ENCODE data around the gene STK24. TPM values are rescaled to one million over a fixed set of nuclear protein-coding genes. Genes with fewer than 3 reads are reported as not detected.

Gene STK24
- total RNA-seq, 1 donor from 2014 or later = 168 TPM

GRCh38 chr13:98484289-98485219 lies 92.4 kb downstream of the STK24 start:
- H3K4me3 ChIP-seq (ENCODE audit: low read depth, low read length) = peak overlapping the region; percentile 24
- H3K27me3 ChIP-seq (ENCODE audit: control insufficient read depth, insufficient read depth, low read length) = no peaks in the 10 kb centered on the region
- DNase-seq (ENCODE audit: low read depth) (peak; percentile 99), FAIRE-seq (peak; percentile 99)
- peaks cover 13% of the 10 kb centered on the region for H3K36me3 ChIP-seq (ENCODE audit: control insufficient read depth, insufficient read depth, low read length)
- TF ChIP-seq, protein P1, sequence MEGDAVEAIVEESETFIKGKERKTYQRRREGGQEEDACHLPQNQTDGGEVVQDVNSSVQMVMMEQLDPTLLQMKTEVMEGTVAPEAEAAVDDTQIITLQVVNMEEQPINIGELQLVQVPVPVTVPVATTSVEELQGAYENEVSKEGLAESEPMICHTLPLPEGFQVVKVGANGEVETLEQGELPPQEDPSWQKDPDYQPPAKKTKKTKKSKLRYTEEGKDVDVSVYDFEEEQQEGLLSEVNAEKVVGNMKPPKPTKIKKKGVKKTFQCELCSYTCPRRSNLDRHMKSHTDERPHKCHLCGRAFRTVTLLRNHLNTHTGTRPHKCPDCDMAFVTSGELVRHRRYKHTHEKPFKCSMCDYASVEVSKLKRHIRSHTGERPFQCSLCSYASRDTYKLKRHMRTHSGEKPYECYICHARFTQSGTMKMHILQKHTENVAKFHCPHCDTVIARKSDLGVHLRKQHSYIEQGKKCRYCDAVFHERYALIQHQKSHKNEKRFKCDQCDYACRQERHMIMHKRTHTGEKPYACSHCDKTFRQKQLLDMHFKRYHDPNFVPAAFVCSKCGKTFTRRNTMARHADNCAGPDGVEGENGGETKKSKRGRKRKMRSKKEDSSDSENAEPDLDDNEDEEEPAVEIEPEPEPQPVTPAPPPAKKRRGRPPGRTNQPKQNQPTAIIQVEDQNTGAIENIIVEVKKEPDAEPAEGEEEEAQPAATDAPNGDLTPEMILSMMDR (IDR thresholded peaks at IDR 0.05; ENCODE audit: insufficient read depth, low read length, severe bottlenecking) = peak; percentile 19

GRCh38 chr13:98483601-98484288 lies 93.2 kb downstream of the STK24 start:
- no peak for DNase-seq (ENCODE audit: low read depth)
- TF ChIP-seq, protein P1 (IDR thresholded peaks at IDR 0.05; ENCODE audit: insufficient read depth, low read length, severe bottlenecking) = no peak
- H3K4me3 ChIP-seq (ENCODE audit: low read depth, low read length) = no peak overlapping the region
- H3K36me3 ChIP-seq (ENCODE audit: control insufficient read depth, insufficient read depth, low read length) = peaks cover 8% of the 10 kb centered on the region
- no peak for FAIRE-seq
- no peaks in the 10 kb centered on the region for H3K27me3 ChIP-seq (ENCODE audit: control insufficient read depth, insufficient read depth, low read length)

DNA sequence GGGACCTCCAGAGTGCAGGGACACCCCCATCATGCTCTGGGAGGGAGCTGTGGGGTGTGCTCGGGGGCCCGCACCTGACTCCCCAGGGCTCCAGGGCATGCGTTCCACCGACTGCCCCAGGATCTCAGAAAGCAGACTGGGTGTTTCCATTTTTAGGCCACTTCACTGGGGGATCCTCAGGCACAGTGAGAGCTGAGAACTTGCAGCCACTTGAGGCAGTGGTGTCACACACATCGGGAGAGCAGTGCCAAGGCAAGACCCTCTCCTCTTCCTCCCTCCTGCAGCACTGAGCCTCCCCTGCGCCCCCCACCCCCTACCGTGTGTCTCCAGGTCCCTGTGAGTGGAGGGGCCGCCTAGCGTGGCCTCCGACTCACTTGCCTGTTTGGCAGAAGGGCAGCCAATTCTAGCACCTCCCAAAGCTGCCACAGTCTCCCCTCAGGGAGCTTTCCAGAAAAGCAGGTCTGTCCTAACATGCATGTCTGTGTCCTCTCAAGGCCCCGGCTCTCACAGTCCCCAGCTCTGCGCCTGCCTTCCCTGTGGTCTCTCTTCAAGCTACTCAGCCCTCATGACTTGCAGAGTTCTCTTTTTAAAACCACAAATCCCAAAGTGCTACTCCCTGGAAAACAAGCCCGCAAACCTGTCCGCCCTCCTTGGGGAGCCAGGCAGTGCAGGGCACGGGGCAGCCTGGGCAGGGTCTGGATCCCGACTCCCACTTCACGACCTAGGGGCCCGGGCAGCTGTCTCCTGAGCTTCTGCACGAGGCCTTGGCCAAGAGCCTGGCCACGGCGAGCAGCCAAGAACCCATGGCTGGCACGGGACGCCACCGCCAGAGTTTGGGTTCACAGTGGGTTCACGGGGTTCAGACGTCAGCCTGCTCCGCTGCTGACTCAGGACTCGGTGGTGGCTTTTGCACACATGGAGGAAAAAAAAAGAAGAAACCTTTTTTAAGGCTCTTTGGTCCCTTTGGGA lies 94.1 kb downstream of the STK24 start:
- H3K4me3 ChIP-seq (ENCODE audit: low read depth, low read length) = no peak overlapping the region
- FAIRE-seq (no peak), DNase-seq (ENCODE audit: low read depth) (peak; percentile 44)
- no peaks in the 10 kb centered on the region for H3K27me3 ChIP-seq (ENCODE audit: control insufficient read depth, insufficient read depth, low read length)
- peaks cover 8% of the 10 kb centered on the region for H3K36me3 ChIP-seq (ENCODE audit: control insufficient read depth, insufficient read depth, low read length)
- TF ChIP-seq, protein P1 (IDR thresholded peaks at IDR 0.05; ENCODE audit: insufficient read depth, low read length, severe bottlenecking) = peak; percentile 18

DNA sequence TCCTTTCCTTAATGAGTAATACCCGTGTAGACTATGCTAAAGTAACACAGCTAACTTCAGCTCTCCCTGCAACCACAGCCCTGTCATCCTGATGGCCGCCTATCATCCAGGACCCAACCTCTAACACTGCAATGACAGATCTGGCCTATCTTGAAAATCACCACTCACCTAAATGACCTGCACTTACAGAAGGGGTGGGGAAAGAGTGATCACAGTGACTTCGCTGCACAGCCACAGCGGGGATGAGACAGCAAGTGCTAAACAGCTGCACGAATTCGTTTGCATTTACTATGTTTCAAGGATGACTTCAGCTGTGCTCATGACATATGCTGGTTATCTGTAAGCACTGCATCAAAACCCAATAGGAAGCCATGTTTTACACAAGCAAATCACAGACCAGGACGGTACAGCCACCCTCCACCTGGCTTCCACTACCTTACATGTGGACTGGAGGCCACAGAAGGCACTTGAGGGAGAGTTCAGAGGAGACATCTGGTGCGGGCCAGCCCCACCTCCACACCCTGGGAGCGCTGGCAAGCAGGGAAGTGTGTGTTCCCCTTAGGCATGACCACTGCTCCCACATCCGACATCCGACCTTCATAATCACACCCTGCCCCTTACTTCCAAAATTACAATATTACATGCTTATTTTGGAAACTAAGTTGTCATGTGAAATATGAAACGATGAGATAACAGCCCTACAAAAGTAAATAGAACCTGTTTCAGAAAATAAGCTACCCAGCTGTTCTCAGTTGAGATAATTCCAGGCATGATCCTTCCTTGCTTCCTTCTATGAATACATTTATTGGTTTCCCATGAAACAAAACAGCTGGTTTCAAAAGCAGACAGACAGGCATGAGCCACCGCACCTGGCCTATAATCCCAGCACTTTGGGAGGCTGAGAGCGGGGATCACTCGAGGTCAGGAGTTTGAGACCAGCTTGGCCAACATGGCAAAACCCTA lies 95.7 kb downstream of the STK24 start:
- Histone ChIP-seq H3K4me3 (ENCODE audit: low read depth, low read length) (no peak overlapping the region), H3K36me3 (ENCODE audit: control insufficient read depth, insufficient read depth, low read length) (peaks cover 8% of the 10 kb centered on the region), H3K27me3 (ENCODE audit: control insufficient read depth, insufficient read depth, low read length) (no peaks in the 10 kb centered on the region)
- DNase-seq (ENCODE audit: low read depth) (no peak), FAIRE-seq (no peak)
- TF ChIP-seq, protein P1 (IDR thresholded peaks at IDR 0.05; ENCODE audit: insufficient read depth, low read length, severe bottlenecking) = no peak
